Endothelial cell of umbilical vein (primary cell): ENCODE results near the gene NPLOC4. TPM values are rescaled to one million over a fixed set of nuclear protein-coding genes. Genes with fewer than 3 reads are reported as not detected.

ENCODE experiments used
- BruUV-seq: library from RNA; stranded (reverse); fragments of 400-500 nt; replicated peaks from 2 replicates; lab custom pipeline; 2021; lab: Mats Ljungman, UMichigan
- CTCF ChIA-PET: fragments of 300-600, 350-600 bp; sonication (Branson Sonifier 250); formaldehyde crosslinking; loops from one replicate; lab custom pipeline; 2021; ENCODE audit warnings: antibody characterized with exemption, inconsistent platforms; lab: Charles Lee
- POLR2A ChIA-PET: fragments of 300-600, 350-600 bp; sonication (Branson Sonifier 250); formaldehyde crosslinking; loops from one replicate; lab custom pipeline; 2021; ENCODE audit warnings: antibody characterized with exemption, inconsistent platforms; lab: Charles Lee
- DNase-seq: peaks from one replicate; pipeline ENCODE4 v3.0.0-alpha.2; 2011; ENCODE audit warnings: low read depth, low spot score
- FAIRE-seq: peaks from 2 replicates; lab custom pipeline; 2011; peaks lifted over from hg19 to GRCh38; lab: Jason Lieb, UNC
- H2AFZ ChIP-seq: 2 replicates; pipeline ENCODE4 v1.6.0; 2012; ENCODE audit warnings: low read depth, low read length, control low read depth, inconsistent platforms
- H3K27ac ChIP-seq: 2 replicates; pipeline ENCODE4 v1.5.1; 2011; ENCODE audit warnings: low read depth, mild to moderate bottlenecking, control low read depth, low read length, moderate library complexity; ENCODE audit not compliant: insufficient read depth
- H3K27me3 ChIP-seq, 2 experiments: 2 replicates each; pipeline versions ENCODE4 v1.6.0 to v1.6.1; 2011; ENCODE audit warnings: low read length in 2 of 2, mixed read lengths in 1 of 2; ENCODE audit not compliant: control insufficient read depth in 2 of 2, insufficient read depth in 2 of 2
- H3K36me3 ChIP-seq, 2 experiments: 2 replicates in 1 of 2; 3 replicates in 1 of 2; pipeline ENCODE4 v1.5.1; 2011; ENCODE audit warnings: low read length in 2 of 2, mild to moderate bottlenecking in 1 of 2, moderate library complexity in 1 of 2; ENCODE audit not compliant: control insufficient read depth in 2 of 2, insufficient read depth in 2 of 2; ENCODE audit errors: extremely low read depth in 1 of 2
- H3K4me1 ChIP-seq: 3 replicates; pipeline ENCODE4 v1.5.1; 2011; ENCODE audit warnings: mild to moderate bottlenecking, low read length; ENCODE audit not compliant: control insufficient read depth, insufficient read depth; ENCODE audit errors: extremely low read depth
- H3K4me2 ChIP-seq: 2 replicates; pipeline ENCODE4 v1.6.1; 2011; ENCODE audit warnings: low read length, control low read depth, mixed read lengths; ENCODE audit not compliant: insufficient read depth
- H3K4me3 ChIP-seq, 3 experiments: fragments of 200-600 bp in 1 of 3; sonication (generic), shearing (Covaris generic) in 1 of 3; replicated peaks in 1 of 3; 2 replicates each; pipeline ENCODE4 v1.5.1; 2011 to 2016; ENCODE audit warnings: control low read depth in 3 of 3, low read length in 3 of 3, mild to moderate bottlenecking in 2 of 3, inconsistent platforms in 1 of 3, low read depth in 1 of 3, moderate library complexity in 1 of 3; ENCODE audit not compliant: insufficient read depth in 1 of 3
- H3K79me2 ChIP-seq: 2 replicates; pipeline ENCODE4 v1.6.0; 2012; ENCODE audit warnings: low read length, inconsistent platforms; ENCODE audit not compliant: control insufficient read depth, insufficient read depth
- H3K9ac ChIP-seq: replicated peaks from 2 replicates; pipeline ENCODE3; 2011; ENCODE audit warnings: low read length, control low read depth; ENCODE audit not compliant: insufficient read depth; ENCODE audit errors: extremely low read depth
- H3K9me1 ChIP-seq: replicated peaks from 3 replicates; pipeline ENCODE4 v1.6.0; 2011; ENCODE audit warnings: mild to moderate bottlenecking, low read length; ENCODE audit not compliant: control insufficient read depth, insufficient read depth; ENCODE audit errors: extremely low read depth
- H3K9me3 ChIP-seq: replicated peaks from 2 replicates; pipeline ENCODE4 v1.5.1; 2012; ENCODE audit warnings: low read length, inconsistent platforms; ENCODE audit not compliant: control insufficient read depth, insufficient read depth
- H4K20me1 ChIP-seq: replicated peaks from 2 replicates; pipeline ENCODE3; 2011; ENCODE audit warnings: mild to moderate bottlenecking, low read length; ENCODE audit not compliant: control insufficient read depth, insufficient read depth; ENCODE audit errors: extremely low read depth
- EZH2 ChIP-seq: IDR thresholded peaks from 2 replicates; pipeline ENCODE4 v1.6.1; 2012; ENCODE audit warnings: borderline replicate concordance, low read depth, mild to moderate bottlenecking, moderate library complexity, low read length, inconsistent platforms; ENCODE audit not compliant: severe bottlenecking
- FOS ChIP-seq: IDR thresholded peaks from 2 replicates; pipeline ENCODE4 v1.6.1; 2011; ENCODE audit warnings: mild to moderate bottlenecking, low read length, moderate library complexity, borderline replicate concordance; ENCODE audit not compliant: insufficient read depth
- JUN ChIP-seq: IDR thresholded peaks from 2 replicates; pipeline ENCODE4 v1.6.1; 2011; ENCODE audit warnings: borderline replicate concordance, low read depth; ENCODE audit not compliant: insufficient read length, insufficient read depth
- MYC ChIP-seq: IDR thresholded peaks from one replicate; pipeline ENCODE4 v1.6.1; 2011; ENCODE audit warnings: mild to moderate bottlenecking, low read depth, low read length
- POLR2AphosphoS5 ChIP-seq: IDR thresholded peaks from 2 replicates; pipeline ENCODE4 v1.6.1; 2012; ENCODE audit warnings: low read depth, mild to moderate bottlenecking, control low read depth, low read length, moderate library complexity; ENCODE audit not compliant: insufficient read depth
- dilution Hi-C: fragments of 300-500 bp; cut with MboI; formaldehyde crosslinking; loops from one replicate; pipeline ENCODE4 v1.15.0; 2019; ENCODE audit warnings: low sequenced_read_pairs; ENCODE audit not compliant: extremely low pct_ligation_motif_present
- intact Hi-C: fragments of 100-400 bp; cut with micrococcal nuclease; formaldehyde crosslinking; loops from one replicate; pipeline ENCODE4 v1.10.0; 2022
- polyA plus RNA-seq, 4 experiments: library from polyadenylated mRNA; depleted of rRNA in 3 of 4; stranded (reverse) in 3 of 4; unstranded in 1 of 4; fragments of >200 nt; gene quantifications; 2 replicates each; pipeline versions ENCODE4 v1.2.1 to v1.2.3, GENCODE V29; 2011 to 2012; ENCODE audit warnings: missing spikeins in 1 of 4
- total RNA-seq: library from RNA; stranded (reverse); gene quantifications from 2 replicates; pipeline ENCODE4 v1.2.3, GENCODE V29; 2021
- TF ChIP-seq, protein P1 (sequence below), 2 donors: IDR thresholded peaks; 1 replicate in 1 of 2; 2 replicates in 1 of 2; pipeline ENCODE4 v1.5.1; 2011; ENCODE audit warnings: low read length in 2 of 2, mild to moderate bottlenecking in 2 of 2, moderate library complexity in 2 of 2, control low read depth in 1 of 2, inconsistent platforms in 1 of 2, low read depth in 1 of 2; ENCODE audit not compliant: insufficient read depth in 1 of 2; ENCODE audit errors: extremely low read depth in 1 of 2

Gene NPLOC4
- total and polyA plus RNA-seq, 2 donors (not counting 3 experiments of a cell fraction or from before 2014, with no cell fraction given), result 150 to 175 TPM

DNA sequence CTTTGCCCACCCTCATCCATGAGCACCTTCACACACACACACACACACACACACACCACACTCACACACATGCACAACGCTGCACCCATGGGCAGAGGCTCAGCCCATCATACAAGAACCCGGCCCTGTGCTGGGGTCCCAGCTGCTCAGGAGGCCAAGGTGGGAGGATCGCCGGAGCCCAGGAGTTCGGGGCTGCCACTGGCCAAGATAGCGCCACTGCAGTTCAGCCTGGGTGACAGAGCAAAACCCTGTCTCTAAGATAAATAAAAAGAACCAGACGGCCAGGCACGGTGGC is 112.1 kb downstream of the NPLOC4 start:
- no TSS peak for BruUV-seq
- Histone ChIP-seq H3K4me2 (no peak overlapping the region), H3K27me3 (no peaks in the 10 kb centered on the region)

More for the DNA sequence above, 112.1 kb downstream of the NPLOC4 start:
- H3K4me3 ChIP-seq, result no peak overlapping the region
- H3K79me2 ChIP-seq, result no peaks in the 10 kb centered on the region
- no peaks in the 10 kb centered on the region for H3K9me1 ChIP-seq
- FAIRE-seq (no peak), DNase-seq (no peak)
- no peak overlapping the region for H3K9ac ChIP-seq
- intact Hi-C loops (no loop called here), dilution Hi-C loops (no loop called here)
- no peak overlapping the region for H3K27ac ChIP-seq
- POLR2A ChIA-PET, result no interaction called here
- CTCF ChIA-PET, result interaction anchor here (1.2 kb wide), 1 partner anchor 12 kb away, joined by 3 read pairs; the partner anchor contains the start of gene ACTG1
- no peaks in the 10 kb centered on the region for H3K36me3 ChIP-seq
- no peaks in the 10 kb centered on the region for H3K4me1 ChIP-seq
- no peak overlapping the region for H2AFZ ChIP-seq
- H4K20me1 ChIP-seq, result no peaks in the 10 kb centered on the region
- TF ChIP-seq POLR2AphosphoS5 (no peak), EZH2 (no peak), FOS (no peak), MYC (no peak), JUN (no peak)
- TF ChIP-seq, protein P1, sequence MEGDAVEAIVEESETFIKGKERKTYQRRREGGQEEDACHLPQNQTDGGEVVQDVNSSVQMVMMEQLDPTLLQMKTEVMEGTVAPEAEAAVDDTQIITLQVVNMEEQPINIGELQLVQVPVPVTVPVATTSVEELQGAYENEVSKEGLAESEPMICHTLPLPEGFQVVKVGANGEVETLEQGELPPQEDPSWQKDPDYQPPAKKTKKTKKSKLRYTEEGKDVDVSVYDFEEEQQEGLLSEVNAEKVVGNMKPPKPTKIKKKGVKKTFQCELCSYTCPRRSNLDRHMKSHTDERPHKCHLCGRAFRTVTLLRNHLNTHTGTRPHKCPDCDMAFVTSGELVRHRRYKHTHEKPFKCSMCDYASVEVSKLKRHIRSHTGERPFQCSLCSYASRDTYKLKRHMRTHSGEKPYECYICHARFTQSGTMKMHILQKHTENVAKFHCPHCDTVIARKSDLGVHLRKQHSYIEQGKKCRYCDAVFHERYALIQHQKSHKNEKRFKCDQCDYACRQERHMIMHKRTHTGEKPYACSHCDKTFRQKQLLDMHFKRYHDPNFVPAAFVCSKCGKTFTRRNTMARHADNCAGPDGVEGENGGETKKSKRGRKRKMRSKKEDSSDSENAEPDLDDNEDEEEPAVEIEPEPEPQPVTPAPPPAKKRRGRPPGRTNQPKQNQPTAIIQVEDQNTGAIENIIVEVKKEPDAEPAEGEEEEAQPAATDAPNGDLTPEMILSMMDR (IDR thresholded peaks at IDR 0.05; ENCODE audit: extremely low read depth in 1 of 2, insufficient read depth in 1 of 2, low read depth in 1 of 2, low read length in 2 of 2), result no peak
- H3K9me3 ChIP-seq, result no peaks in the 10 kb centered on the region
